ENCODE data around the gene LMO3.
"Not testable (repeated sequence)": the region's sequence is repeated elsewhere in the genome, so short reads cannot be mapped to it uniquely, and the experiment has no call there.

The LMO3 gene

DNA sequence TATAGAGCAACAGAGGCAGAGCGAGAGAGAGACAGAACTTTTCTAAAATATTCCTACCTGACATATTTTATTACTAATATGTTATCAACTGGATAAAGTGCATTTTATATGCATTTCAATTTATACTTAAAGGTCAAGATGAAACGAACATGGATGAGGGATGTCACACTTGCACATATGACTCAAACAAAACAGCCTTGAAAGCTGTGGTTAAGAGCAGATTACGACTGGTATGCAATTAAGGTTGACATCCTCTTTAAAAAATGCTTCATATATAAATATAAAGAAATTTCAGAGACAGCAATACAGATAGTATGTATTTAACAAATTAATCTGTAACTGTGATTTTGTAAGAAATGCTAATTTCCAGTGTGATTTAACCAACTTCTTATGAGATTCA, 52.5 kb downstream of the LMO3 start:
- H3K4me3 Mint-ChIP-seq, result no peak overlapping the region
- no peaks in the 10 kb centered on the region for H3K4me1 Mint-ChIP-seq
- H3K36me3 Mint-ChIP-seq, result no peaks in the 10 kb centered on the region
- ATAC-seq (ENCODE audit: low read depth), result no peak
- no peak for DNase-seq (ENCODE audit: low spot score in 2 of 2)
- H3K9me3 Mint-ChIP-seq, result peaks cover 4% of the 10 kb centered on the region
- H3K27ac Mint-ChIP-seq, result no peak overlapping the region
- H3K27me3 Mint-ChIP-seq, result no peaks in the 10 kb centered on the region

DNA sequence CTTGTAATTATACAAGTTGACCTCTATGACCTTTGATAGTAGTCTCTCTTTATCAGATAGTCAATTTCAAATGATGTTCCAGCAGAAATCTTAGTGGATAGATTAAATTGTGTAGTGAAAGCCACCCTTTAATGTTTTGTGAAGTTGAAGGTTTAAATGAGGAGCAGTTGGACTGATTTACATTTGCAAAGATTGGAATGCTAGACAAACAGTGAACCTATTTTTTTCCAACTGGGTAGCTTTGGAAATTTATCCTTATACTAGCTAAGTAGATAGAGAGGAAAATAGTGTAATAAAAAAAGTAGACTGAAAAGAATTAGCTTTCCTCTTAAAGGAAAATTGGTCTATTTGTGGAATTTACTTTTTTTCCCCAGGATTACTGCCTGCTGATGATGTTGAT, 53.7 kb downstream of the LMO3 start:
- no peaks in the 10 kb centered on the region for H3K36me3 Mint-ChIP-seq
- DNase-seq (ENCODE audit: low spot score in 2 of 2) (no peak), ATAC-seq (ENCODE audit: low read depth) (no peak)
- H3K4me3 Mint-ChIP-seq, result no peak overlapping the region
- no peaks in the 10 kb centered on the region for H3K27me3 Mint-ChIP-seq
- H3K27ac Mint-ChIP-seq, result no peak overlapping the region
- H3K4me1 Mint-ChIP-seq, result no peaks in the 10 kb centered on the region
- H3K9me3 Mint-ChIP-seq, result peaks cover 4% of the 10 kb centered on the region

DNA sequence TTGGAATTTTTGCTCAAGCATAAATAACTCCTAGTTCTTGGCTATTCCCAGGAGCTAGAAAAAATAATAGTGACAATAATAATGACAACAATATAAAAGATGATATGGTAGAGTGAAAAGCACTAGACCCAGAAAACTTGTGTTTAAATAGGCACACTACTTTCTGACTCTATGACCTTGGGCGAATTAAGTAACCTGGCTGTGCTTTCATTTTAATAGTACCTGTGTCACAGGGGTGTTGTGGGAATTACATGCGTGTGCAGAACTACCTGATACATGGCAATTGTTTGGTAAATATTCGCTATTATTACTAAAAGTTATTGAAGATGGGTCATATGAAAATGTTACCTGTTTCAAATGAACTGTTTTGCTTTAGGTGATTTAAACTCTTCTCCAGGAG, 60.1 kb downstream of the LMO3 start:
- no peaks in the 10 kb centered on the region for H3K4me1 Mint-ChIP-seq
- no peak for ATAC-seq (ENCODE audit: low read depth)
- H3K27me3 Mint-ChIP-seq, result no peaks in the 10 kb centered on the region
- no peak for DNase-seq (ENCODE audit: low spot score in 2 of 2)
- no peaks in the 10 kb centered on the region for H3K36me3 Mint-ChIP-seq
- H3K4me3 Mint-ChIP-seq, result no peak overlapping the region
- H3K9me3 Mint-ChIP-seq, result no peaks in the 10 kb centered on the region
- H3K27ac Mint-ChIP-seq, result no peak overlapping the region

DNA sequence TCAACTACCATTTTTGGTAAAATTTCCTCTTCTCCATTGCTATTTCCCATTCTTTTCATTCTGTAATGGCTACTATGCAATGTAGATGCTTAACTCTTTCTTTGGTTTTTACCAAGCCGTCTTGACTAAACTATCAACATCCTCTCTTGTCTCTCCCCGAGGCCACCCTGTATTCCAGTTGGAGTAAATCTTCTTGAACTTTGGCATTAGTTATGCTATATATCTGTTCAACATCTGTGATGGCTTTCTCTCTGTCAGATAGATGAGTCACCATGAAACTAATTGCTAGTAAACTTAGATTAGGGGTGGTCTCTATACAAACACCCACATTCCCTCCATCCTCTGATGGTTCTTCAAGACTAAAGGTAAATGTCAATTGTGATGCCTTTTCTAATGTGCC, 63.4 kb downstream of the LMO3 start:
- Mint-ChIP-seq H3K9me3 (peaks cover 8% of the 10 kb centered on the region), H3K4me3 (no peak overlapping the region), H3K4me1 (no peaks in the 10 kb centered on the region), H3K27me3 (no peaks in the 10 kb centered on the region), H3K36me3 (no peaks in the 10 kb centered on the region), H3K27ac (no peak overlapping the region)
- no peak for DNase-seq (ENCODE audit: low spot score in 2 of 2)
- ATAC-seq (ENCODE audit: low read depth), result no peak

DNA sequence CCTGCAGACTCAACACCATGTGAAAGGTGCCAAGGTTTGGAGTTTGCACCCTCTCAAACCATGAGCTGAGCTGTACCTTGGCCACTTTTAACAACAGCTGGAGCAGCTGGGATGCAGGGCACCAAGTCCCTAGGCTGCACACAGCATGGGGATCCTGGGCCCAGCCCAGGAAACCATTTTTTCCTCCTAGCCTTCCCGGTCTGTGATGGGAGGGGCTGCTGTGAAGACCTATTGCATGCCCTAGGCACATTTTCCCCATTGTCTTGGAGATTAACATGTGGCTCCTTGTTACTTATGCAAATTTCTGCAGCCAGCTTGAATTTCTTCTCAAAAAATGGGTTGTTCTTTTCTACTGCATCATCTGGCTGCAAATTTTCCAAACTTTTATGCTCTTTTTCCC, 68.3 kb downstream of the LMO3 start:
- not testable (repeated sequence) for H3K36me3 Mint-ChIP-seq; ATAC-seq (ENCODE audit: low read depth); H3K27ac Mint-ChIP-seq; H3K27me3 Mint-ChIP-seq; H3K4me1 Mint-ChIP-seq; H3K4me3 Mint-ChIP-seq; DNase-seq (ENCODE audit: low spot score in 2 of 2)
- peaks cover 15% of the 10 kb centered on the region for H3K9me3 Mint-ChIP-seq

DNA sequence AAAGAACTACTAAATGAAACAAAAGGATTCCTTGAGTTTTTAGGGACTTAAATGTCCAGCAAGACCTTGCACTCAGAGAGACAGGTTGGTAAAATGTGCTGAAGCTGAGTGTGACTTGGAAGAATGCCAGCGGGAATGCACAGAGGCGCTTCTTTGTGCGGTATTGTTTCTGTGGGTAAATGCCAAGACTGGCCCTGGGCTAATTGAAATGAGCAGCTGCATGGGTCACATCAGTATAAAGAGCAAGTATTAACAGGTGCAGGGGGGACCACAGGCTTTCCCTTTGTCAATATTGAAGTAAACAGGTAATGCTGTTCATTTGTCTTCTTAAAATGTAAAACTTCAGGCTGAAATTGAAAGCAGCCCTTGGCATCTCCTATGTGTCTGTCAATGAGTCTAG, 74.3 kb downstream of the LMO3 start:
- peaks cover 7% of the 10 kb centered on the region for H3K9me3 Mint-ChIP-seq
- H3K4me3 Mint-ChIP-seq, result no peak overlapping the region
- H3K36me3 Mint-ChIP-seq, result no peaks in the 10 kb centered on the region
- H3K4me1 Mint-ChIP-seq, result no peaks in the 10 kb centered on the region
- no peak for ATAC-seq (ENCODE audit: low read depth)
- no peak overlapping the region for H3K27ac Mint-ChIP-seq
- DNase-seq (ENCODE audit: low spot score in 2 of 2), result no peak
- no peaks in the 10 kb centered on the region for H3K27me3 Mint-ChIP-seq

DNA sequence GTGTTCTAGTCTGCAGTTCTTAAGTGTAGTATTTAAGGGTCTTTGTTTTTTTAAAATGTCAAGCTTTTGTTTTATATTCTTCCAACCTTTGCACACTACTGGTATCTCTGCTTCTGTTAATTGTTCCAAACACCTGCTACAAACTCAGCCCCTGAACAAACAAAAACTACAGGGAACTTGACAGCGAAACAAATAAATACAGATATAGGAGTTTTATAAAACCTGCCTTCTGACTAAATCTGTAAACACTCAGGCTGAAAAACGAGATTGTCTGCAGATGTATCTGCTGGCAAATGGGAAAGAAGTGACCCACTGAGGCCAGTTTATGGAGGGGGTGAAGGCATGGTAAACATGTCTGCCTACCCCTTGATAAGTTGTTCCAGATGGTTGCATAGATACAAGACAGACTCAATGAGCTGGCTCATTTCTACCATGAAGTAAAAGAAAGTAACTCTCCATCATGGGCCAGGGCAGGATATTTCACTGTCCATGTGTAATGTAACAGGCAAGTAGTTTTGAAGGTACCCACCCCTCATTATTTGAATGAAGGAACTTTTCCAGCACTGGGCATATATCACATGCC, 75.6 kb downstream of the LMO3 start:
- Mint-ChIP-seq H3K4me1 (no peaks in the 10 kb centered on the region), H3K27ac (no peak overlapping the region), H3K27me3 (no peaks in the 10 kb centered on the region), H3K4me3 (no peak overlapping the region), H3K9me3 (peaks cover 3% of the 10 kb centered on the region), H3K36me3 (no peaks in the 10 kb centered on the region)
- ATAC-seq (ENCODE audit: low read depth) (no peak), DNase-seq (ENCODE audit: low spot score in 2 of 2) (no peak)

DNA sequence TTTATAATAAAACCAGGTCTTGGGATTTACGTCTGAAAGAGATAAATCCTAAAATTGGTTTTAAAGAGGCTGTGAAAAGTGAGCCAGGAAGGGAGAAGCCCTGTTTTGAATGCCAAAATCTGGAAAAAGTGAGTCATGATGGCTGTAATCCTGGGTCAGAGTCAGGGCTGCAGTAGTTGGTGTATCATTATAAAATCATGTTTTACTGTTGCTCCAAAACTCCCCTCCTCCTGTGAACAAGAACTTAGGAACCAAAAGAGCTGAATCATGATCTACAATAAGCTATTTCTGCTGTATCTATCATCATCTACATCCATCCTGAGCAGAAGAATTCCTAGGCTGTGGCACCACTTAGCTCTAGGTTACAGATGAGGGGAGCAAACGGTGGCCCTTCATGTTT, 79.3 kb downstream of the LMO3 start:
- Mint-ChIP-seq H3K9me3 (peaks cover 3% of the 10 kb centered on the region), H3K4me1 (no peaks in the 10 kb centered on the region), H3K27ac (no peak overlapping the region), H3K4me3 (no peak overlapping the region), H3K36me3 (no peaks in the 10 kb centered on the region), H3K27me3 (no peaks in the 10 kb centered on the region)
- ATAC-seq (ENCODE audit: low read depth) (no peak), DNase-seq (ENCODE audit: low spot score in 2 of 2) (no peak)

DNA sequence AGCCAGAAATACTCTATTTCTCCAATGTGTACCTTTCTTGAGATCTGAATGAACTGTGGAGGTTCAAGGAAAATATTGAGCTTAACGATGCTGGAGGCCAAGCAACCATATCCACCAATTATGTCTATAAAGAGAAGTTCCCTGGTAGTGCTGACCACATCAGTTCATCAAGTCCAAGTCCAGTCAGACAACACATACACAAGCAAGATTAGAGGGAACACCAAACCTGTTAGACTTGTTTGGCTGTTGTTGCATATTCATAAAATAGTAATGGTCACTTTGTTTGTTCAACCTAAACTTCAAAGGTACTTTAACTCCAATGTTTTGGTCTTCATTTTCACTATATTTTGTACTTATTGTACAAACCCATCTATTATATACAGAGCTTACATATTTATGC, 81.6 kb downstream of the LMO3 start:
- ATAC-seq (ENCODE audit: low read depth) (no peak), DNase-seq (ENCODE audit: low spot score in 2 of 2) (no peak)
- no peaks in the 10 kb centered on the region for H3K4me1 Mint-ChIP-seq
- no peak overlapping the region for H3K4me3 Mint-ChIP-seq
- H3K36me3 Mint-ChIP-seq, result no peaks in the 10 kb centered on the region
- peaks cover 8% of the 10 kb centered on the region for H3K9me3 Mint-ChIP-seq
- H3K27ac Mint-ChIP-seq, result no peak overlapping the region
- no peaks in the 10 kb centered on the region for H3K27me3 Mint-ChIP-seq

DNA sequence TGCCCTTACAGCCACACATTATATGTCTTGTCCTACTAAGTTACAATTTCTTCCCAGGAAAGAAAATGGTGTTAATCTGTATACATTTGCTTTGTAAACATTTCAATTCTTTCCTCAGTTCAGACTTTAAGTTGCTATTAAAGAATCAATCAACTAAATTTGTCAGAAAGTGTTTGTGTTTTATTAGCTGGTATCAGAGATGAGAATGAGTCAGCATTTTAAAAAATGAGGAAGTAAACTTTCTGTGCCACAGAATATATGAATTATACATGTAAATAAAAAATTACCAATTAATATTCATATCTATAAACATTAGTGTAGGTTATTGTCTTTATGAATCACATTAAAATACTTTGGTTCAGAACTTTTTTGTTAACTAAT, 82.0 kb downstream of the LMO3 start:
- Mint-ChIP-seq H3K4me1 (no peaks in the 10 kb centered on the region), H3K27me3 (no peaks in the 10 kb centered on the region), H3K36me3 (no peaks in the 10 kb centered on the region), H3K4me3 (no peak overlapping the region), H3K9me3 (peaks cover 8% of the 10 kb centered on the region), H3K27ac (no peak overlapping the region)
- ATAC-seq (ENCODE audit: low read depth) (no peak), DNase-seq (ENCODE audit: low spot score in 2 of 2) (no peak)

DNA sequence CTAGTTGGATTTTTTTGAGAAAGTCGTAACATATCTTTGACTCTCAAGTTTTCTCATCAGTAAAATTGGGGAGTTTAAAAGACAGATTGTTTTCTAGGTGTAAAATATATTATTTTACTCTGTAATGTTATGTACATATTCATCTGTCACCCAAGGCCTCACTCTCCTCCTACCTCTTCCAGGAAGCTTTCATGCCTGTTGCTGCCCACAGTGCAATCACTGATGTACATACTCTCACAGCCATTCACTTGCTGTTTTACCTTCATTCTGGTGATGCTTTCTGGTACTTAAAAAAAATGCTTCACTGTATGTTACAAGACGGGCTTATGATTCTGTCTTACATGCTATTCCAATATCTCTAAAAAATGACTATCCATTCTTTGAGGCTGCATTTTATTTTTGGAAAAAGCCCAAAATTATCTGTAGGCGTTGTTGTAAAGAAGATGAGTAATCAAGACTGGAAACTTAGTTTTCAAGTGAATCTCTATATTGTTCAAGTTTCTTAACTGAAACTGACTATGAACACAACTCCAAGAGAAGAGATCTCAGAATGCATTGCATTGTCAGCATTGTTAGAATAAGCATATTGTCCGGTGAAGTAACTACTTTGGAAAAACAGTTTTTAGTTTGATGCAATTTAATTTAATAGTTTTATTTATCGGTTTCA, 82.5 kb downstream of the LMO3 start:
- Mint-ChIP-seq H3K4me3 (no peak overlapping the region), H3K36me3 (no peaks in the 10 kb centered on the region), H3K4me1 (no peaks in the 10 kb centered on the region), H3K27me3 (no peaks in the 10 kb centered on the region), H3K9me3 (peaks cover 8% of the 10 kb centered on the region), H3K27ac (no peak overlapping the region)
- DNase-seq (ENCODE audit: low spot score in 2 of 2) (no peak), ATAC-seq (ENCODE audit: low read depth) (no peak)

DNA sequence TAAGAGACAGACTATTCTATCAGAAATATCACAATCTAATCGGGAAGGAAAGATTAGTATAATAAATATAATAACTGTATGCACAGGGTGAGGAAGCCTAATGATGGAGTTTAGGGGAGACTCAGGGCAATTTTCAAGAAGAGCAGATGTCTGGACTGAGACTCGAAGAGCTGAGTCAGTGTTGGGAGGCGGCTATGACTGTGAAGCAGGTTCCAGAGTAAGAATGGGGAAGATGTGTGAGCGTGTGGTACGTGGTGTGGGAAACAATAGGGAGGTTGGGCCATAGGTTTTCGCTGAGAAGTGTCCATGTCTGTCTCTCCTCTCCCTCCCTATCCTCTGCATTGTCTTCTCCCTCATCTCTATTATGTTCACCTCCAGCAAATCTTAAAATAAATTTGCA, 85.6 kb downstream of the LMO3 start:
- no peak overlapping the region for H3K4me3 Mint-ChIP-seq
- DNase-seq (ENCODE audit: low spot score in 2 of 2), result no peak
- H3K36me3 Mint-ChIP-seq, result no peaks in the 10 kb centered on the region
- H3K4me1 Mint-ChIP-seq, result no peaks in the 10 kb centered on the region
- no peaks in the 10 kb centered on the region for H3K27me3 Mint-ChIP-seq
- no peak overlapping the region for H3K27ac Mint-ChIP-seq
- no peak for ATAC-seq (ENCODE audit: low read depth)
- peaks cover 11% of the 10 kb centered on the region for H3K9me3 Mint-ChIP-seq

DNA sequence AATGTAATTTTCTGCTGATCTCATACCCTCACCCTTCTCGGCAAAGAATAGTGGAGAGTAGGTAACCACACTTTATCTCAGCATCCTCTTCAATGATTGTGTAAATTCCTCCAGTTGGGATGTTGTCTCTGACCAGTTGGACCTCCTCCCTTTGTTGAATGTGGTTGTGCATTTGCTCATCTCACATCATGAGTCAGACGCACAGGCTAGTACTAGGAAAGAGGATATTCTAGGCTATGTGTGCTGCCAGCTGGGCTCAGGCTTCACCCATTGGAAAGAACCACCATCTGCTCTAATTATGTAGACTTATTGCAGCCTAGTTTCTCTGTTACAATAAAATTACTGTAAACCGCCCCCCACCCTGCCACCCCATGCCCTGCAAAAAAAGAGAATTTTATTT, 90.3 kb downstream of the LMO3 start:
- Mint-ChIP-seq H3K36me3 (no peaks in the 10 kb centered on the region), H3K4me1 (no peaks in the 10 kb centered on the region), H3K27ac (no peak overlapping the region), H3K9me3 (peaks cover 7% of the 10 kb centered on the region), H3K4me3 (no peak overlapping the region), H3K27me3 (no peaks in the 10 kb centered on the region)
- no peak for DNase-seq (ENCODE audit: low spot score in 2 of 2)
- no peak for ATAC-seq (ENCODE audit: low read depth)

DNA sequence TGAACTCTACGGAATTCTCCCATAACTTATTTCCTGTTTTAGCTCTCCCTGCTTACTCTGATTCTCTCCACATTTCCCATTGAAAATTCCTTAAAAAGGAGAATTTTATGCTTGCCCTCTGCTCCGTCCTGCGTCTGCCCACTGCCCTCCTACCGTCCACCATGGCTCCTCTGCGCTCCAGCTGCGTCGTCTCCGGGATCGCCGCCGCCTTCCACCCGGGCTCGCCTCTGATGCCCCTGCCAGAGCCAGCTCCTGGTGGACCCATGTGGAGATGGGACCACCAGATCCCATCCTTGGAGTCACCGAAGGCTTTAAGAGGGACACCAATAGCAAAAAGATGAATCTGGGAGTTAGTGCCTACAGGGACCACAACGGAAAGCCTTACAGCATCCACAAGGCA, 92.7 kb downstream of the LMO3 start:
- ATAC-seq (ENCODE audit: low read depth), result no peak
- H3K9me3 Mint-ChIP-seq, result peaks cover 2% of the 10 kb centered on the region
- no peak overlapping the region for H3K27ac Mint-ChIP-seq
- H3K4me3 Mint-ChIP-seq, result no peak overlapping the region
- no peak for DNase-seq (ENCODE audit: low spot score in 2 of 2)
- H3K4me1 Mint-ChIP-seq, result no peaks in the 10 kb centered on the region
- H3K27me3 Mint-ChIP-seq, result no peaks in the 10 kb centered on the region
- no peaks in the 10 kb centered on the region for H3K36me3 Mint-ChIP-seq

DNA sequence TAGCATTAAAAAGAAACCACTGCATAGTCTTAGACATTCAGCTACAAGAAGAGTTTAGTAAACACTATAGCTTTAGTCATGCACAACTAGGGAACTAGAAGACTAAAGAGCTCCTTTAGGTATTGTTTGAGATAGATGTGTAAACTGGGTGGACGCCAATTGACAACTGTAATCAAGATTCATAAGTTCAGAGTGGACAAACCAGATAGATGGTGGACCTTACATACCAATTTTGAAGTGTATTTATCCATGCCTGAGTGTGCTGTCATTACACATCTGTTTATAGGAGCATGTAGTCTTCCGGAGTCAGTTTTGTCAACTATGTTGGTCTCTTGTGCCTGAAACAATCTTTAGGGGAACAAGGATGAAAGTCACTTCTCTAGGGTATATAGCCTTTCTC, 96.6 kb downstream of the LMO3 start:
- no peaks in the 10 kb centered on the region for H3K36me3 Mint-ChIP-seq
- DNase-seq (ENCODE audit: low spot score in 2 of 2) (no peak), ATAC-seq (ENCODE audit: low read depth) (no peak)
- no peaks in the 10 kb centered on the region for H3K4me1 Mint-ChIP-seq
- H3K4me3 Mint-ChIP-seq, result no peak overlapping the region
- no peaks in the 10 kb centered on the region for H3K27me3 Mint-ChIP-seq
- H3K9me3 Mint-ChIP-seq, result peaks cover 8% of the 10 kb centered on the region
- H3K27ac Mint-ChIP-seq, result no peak overlapping the region
